IMR-90 (cell line): ENCODE measurements around the gene PLA2G4F.

Source experiments
- POLR2A ChIP-seq: IDR thresholded peaks from 2 replicates; pipeline ENCODE4 v1.6.1; 2012; ENCODE audit warnings: mild to moderate bottlenecking, low read depth, low read length
- TF ChIP-seq, protein P1 (sequence below): conservative IDR thresholded peaks from 2 replicates; pipeline ENCODE4 v1.5.1; 2012; ENCODE audit warnings: mild to moderate bottlenecking, low read depth, low read length, improper control_type of control experiment
- TF ChIP-seq, protein P2 (sequence below): fragments of 150-350 bp; IDR thresholded peaks from 2 replicates; pipeline ENCODE4 v1.6.1; 2017; ENCODE audit warnings: mild to moderate bottlenecking, antibody characterized with exemption, low read length, low read depth

DNA sequence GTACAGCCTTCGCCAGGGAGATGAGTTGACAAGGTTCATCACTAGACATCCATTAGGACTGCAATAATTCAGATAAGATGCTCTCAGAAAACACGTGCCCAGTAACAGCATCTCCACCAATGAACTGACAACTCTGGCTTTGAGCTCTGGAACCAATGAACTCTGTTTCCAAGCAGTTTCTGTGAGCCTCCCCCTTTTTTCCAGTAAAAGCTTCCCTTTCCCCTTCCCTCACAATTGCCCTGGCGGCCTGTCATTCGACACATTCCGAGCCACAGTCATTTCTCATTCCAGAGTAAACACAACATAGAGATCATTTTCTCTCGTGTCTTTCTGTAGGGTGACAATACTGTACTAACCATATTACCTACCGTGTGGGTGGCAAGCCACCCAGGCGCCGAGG, 65.7 kb downstream of the PLA2G4F start:
- TF ChIP-seq, protein P1, sequence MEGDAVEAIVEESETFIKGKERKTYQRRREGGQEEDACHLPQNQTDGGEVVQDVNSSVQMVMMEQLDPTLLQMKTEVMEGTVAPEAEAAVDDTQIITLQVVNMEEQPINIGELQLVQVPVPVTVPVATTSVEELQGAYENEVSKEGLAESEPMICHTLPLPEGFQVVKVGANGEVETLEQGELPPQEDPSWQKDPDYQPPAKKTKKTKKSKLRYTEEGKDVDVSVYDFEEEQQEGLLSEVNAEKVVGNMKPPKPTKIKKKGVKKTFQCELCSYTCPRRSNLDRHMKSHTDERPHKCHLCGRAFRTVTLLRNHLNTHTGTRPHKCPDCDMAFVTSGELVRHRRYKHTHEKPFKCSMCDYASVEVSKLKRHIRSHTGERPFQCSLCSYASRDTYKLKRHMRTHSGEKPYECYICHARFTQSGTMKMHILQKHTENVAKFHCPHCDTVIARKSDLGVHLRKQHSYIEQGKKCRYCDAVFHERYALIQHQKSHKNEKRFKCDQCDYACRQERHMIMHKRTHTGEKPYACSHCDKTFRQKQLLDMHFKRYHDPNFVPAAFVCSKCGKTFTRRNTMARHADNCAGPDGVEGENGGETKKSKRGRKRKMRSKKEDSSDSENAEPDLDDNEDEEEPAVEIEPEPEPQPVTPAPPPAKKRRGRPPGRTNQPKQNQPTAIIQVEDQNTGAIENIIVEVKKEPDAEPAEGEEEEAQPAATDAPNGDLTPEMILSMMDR = no peak
- no peak for TF ChIP-seq POLR2A
- TF ChIP-seq, protein P2, sequence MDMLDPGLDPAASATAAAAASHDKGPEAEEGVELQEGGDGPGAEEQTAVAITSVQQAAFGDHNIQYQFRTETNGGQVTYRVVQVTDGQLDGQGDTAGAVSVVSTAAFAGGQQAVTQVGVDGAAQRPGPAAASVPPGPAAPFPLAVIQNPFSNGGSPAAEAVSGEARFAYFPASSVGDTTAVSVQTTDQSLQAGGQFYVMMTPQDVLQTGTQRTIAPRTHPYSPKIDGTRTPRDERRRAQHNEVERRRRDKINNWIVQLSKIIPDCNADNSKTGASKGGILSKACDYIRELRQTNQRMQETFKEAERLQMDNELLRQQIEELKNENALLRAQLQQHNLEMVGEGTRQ = no peak
